ENCODE results near the gene SMURF2.

DNA sequence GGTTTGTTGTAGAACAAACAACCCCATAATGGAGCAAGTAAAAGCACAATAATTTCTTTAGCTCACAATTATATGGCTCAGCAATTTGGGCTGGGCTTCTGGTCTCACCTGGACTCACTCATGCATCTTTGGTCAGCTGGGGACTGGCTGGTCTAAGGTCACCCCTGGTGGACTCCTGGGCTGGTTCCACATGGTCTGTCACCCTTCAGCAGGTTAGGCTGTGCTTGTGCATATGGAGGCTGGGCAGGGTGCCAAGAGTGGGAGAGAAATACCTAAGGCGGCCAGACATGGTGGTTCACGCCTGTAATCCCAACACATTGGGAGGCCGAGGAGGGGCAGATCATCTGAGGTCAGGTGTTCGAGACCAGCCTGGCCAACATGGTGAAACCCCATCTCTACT lies 27.0 kb upstream of the SMURF2 start:
- TF ChIP-seq, protein P1, sequence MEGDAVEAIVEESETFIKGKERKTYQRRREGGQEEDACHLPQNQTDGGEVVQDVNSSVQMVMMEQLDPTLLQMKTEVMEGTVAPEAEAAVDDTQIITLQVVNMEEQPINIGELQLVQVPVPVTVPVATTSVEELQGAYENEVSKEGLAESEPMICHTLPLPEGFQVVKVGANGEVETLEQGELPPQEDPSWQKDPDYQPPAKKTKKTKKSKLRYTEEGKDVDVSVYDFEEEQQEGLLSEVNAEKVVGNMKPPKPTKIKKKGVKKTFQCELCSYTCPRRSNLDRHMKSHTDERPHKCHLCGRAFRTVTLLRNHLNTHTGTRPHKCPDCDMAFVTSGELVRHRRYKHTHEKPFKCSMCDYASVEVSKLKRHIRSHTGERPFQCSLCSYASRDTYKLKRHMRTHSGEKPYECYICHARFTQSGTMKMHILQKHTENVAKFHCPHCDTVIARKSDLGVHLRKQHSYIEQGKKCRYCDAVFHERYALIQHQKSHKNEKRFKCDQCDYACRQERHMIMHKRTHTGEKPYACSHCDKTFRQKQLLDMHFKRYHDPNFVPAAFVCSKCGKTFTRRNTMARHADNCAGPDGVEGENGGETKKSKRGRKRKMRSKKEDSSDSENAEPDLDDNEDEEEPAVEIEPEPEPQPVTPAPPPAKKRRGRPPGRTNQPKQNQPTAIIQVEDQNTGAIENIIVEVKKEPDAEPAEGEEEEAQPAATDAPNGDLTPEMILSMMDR (conservative IDR thresholded peaks at IDR 0.05) = no peak
- TF ChIP-seq EZH2 (IDR thresholded peaks at IDR 0.05; ENCODE audit: low read depth) = no peak

Measured in PC-9 (cell line).